Endothelial cell of umbilical vein (primary cell): ENCODE results near the gene RECK. TPM values are rescaled to one million over a fixed set of nuclear protein-coding genes. Genes with fewer than 3 reads are reported as not detected.

ENCODE experiments used
- BruUV-seq: library from RNA; stranded (reverse); fragments of 400-500 nt; replicated peaks from 2 replicates; lab custom pipeline; 2021; lab: Mats Ljungman, UMichigan
- CTCF ChIA-PET: fragments of 300-600, 350-600 bp; sonication (Branson Sonifier 250); formaldehyde crosslinking; loops from one replicate; lab custom pipeline; 2021; ENCODE audit warnings: antibody characterized with exemption, inconsistent platforms; lab: Charles Lee
- POLR2A ChIA-PET: fragments of 300-600, 350-600 bp; sonication (Branson Sonifier 250); formaldehyde crosslinking; loops from one replicate; lab custom pipeline; 2021; ENCODE audit warnings: antibody characterized with exemption, inconsistent platforms; lab: Charles Lee
- DNase-seq: peaks from one replicate; pipeline ENCODE4 v3.0.0-alpha.2; 2011; ENCODE audit warnings: low read depth, low spot score
- FAIRE-seq: peaks from 2 replicates; lab custom pipeline; 2011; peaks lifted over from hg19 to GRCh38; lab: Jason Lieb, UNC
- H2AFZ ChIP-seq: 2 replicates; pipeline ENCODE4 v1.6.0; 2012; ENCODE audit warnings: low read depth, low read length, control low read depth, inconsistent platforms
- H3K27ac ChIP-seq: 2 replicates; pipeline ENCODE4 v1.5.1; 2011; ENCODE audit warnings: low read depth, mild to moderate bottlenecking, control low read depth, low read length, moderate library complexity; ENCODE audit not compliant: insufficient read depth
- H3K27me3 ChIP-seq, 2 experiments: 2 replicates each; pipeline versions ENCODE4 v1.6.0 to v1.6.1; 2011; ENCODE audit warnings: low read length in 2 of 2, mixed read lengths in 1 of 2; ENCODE audit not compliant: control insufficient read depth in 2 of 2, insufficient read depth in 2 of 2
- H3K36me3 ChIP-seq, 2 experiments: 2 replicates in 1 of 2; 3 replicates in 1 of 2; pipeline ENCODE4 v1.5.1; 2011; ENCODE audit warnings: low read length in 2 of 2, mild to moderate bottlenecking in 1 of 2, moderate library complexity in 1 of 2; ENCODE audit not compliant: control insufficient read depth in 2 of 2, insufficient read depth in 2 of 2; ENCODE audit errors: extremely low read depth in 1 of 2
- H3K4me1 ChIP-seq: 3 replicates; pipeline ENCODE4 v1.5.1; 2011; ENCODE audit warnings: mild to moderate bottlenecking, low read length; ENCODE audit not compliant: control insufficient read depth, insufficient read depth; ENCODE audit errors: extremely low read depth
- H3K4me2 ChIP-seq: 2 replicates; pipeline ENCODE4 v1.6.1; 2011; ENCODE audit warnings: low read length, control low read depth, mixed read lengths; ENCODE audit not compliant: insufficient read depth
- H3K4me3 ChIP-seq, 3 experiments: fragments of 200-600 bp in 1 of 3; sonication (generic), shearing (Covaris generic) in 1 of 3; replicated peaks in 1 of 3; 2 replicates each; pipeline ENCODE4 v1.5.1; 2011 to 2016; ENCODE audit warnings: control low read depth in 3 of 3, low read length in 3 of 3, mild to moderate bottlenecking in 2 of 3, inconsistent platforms in 1 of 3, low read depth in 1 of 3, moderate library complexity in 1 of 3; ENCODE audit not compliant: insufficient read depth in 1 of 3
- H3K79me2 ChIP-seq: 2 replicates; pipeline ENCODE4 v1.6.0; 2012; ENCODE audit warnings: low read length, inconsistent platforms; ENCODE audit not compliant: control insufficient read depth, insufficient read depth
- H3K9ac ChIP-seq: replicated peaks from 2 replicates; pipeline ENCODE3; 2011; ENCODE audit warnings: low read length, control low read depth; ENCODE audit not compliant: insufficient read depth; ENCODE audit errors: extremely low read depth
- H3K9me1 ChIP-seq: replicated peaks from 3 replicates; pipeline ENCODE4 v1.6.0; 2011; ENCODE audit warnings: mild to moderate bottlenecking, low read length; ENCODE audit not compliant: control insufficient read depth, insufficient read depth; ENCODE audit errors: extremely low read depth
- H3K9me3 ChIP-seq: replicated peaks from 2 replicates; pipeline ENCODE4 v1.5.1; 2012; ENCODE audit warnings: low read length, inconsistent platforms; ENCODE audit not compliant: control insufficient read depth, insufficient read depth
- H4K20me1 ChIP-seq: replicated peaks from 2 replicates; pipeline ENCODE3; 2011; ENCODE audit warnings: mild to moderate bottlenecking, low read length; ENCODE audit not compliant: control insufficient read depth, insufficient read depth; ENCODE audit errors: extremely low read depth
- CTCF ChIP-seq, 2 donors: IDR thresholded peaks; 1 replicate in 1 of 2; 2 replicates in 1 of 2; pipeline ENCODE4 v1.5.1; 2011; ENCODE audit warnings: low read length in 2 of 2, mild to moderate bottlenecking in 2 of 2, moderate library complexity in 2 of 2, control low read depth in 1 of 2, inconsistent platforms in 1 of 2, low read depth in 1 of 2; ENCODE audit not compliant: insufficient read depth in 1 of 2; ENCODE audit errors: extremely low read depth in 1 of 2
- EZH2 ChIP-seq: IDR thresholded peaks from 2 replicates; pipeline ENCODE4 v1.6.1; 2012; ENCODE audit warnings: borderline replicate concordance, low read depth, mild to moderate bottlenecking, moderate library complexity, low read length, inconsistent platforms; ENCODE audit not compliant: severe bottlenecking
- FOS ChIP-seq: IDR thresholded peaks from 2 replicates; pipeline ENCODE4 v1.6.1; 2011; ENCODE audit warnings: mild to moderate bottlenecking, low read length, moderate library complexity, borderline replicate concordance; ENCODE audit not compliant: insufficient read depth
- GATA2 ChIP-seq: IDR thresholded peaks from 2 replicates; pipeline ENCODE4 v1.7.0; 2011; ENCODE audit warnings: low read depth, mild to moderate bottlenecking, moderate library complexity, mixed read lengths, low read length; ENCODE audit not compliant: insufficient read length, insufficient read depth
- JUN ChIP-seq: IDR thresholded peaks from 2 replicates; pipeline ENCODE4 v1.6.1; 2011; ENCODE audit warnings: borderline replicate concordance, low read depth; ENCODE audit not compliant: insufficient read length, insufficient read depth
- MYC ChIP-seq: IDR thresholded peaks from one replicate; pipeline ENCODE4 v1.6.1; 2011; ENCODE audit warnings: mild to moderate bottlenecking, low read depth, low read length
- POLR2A ChIP-seq: IDR thresholded peaks from 2 replicates; pipeline ENCODE4 v1.6.1; 2012; ENCODE audit warnings: low read depth, mild to moderate bottlenecking, control low read depth, low read length
- POLR2AphosphoS5 ChIP-seq: IDR thresholded peaks from 2 replicates; pipeline ENCODE4 v1.6.1; 2012; ENCODE audit warnings: low read depth, mild to moderate bottlenecking, control low read depth, low read length, moderate library complexity; ENCODE audit not compliant: insufficient read depth
- dilution Hi-C: fragments of 300-500 bp; cut with MboI; formaldehyde crosslinking; loops from one replicate; pipeline ENCODE4 v1.15.0; 2019; ENCODE audit warnings: low sequenced_read_pairs; ENCODE audit not compliant: extremely low pct_ligation_motif_present
- intact Hi-C: fragments of 100-400 bp; cut with micrococcal nuclease; formaldehyde crosslinking; loops from one replicate; pipeline ENCODE4 v1.10.0; 2022
- polyA plus RNA-seq, 4 experiments: library from polyadenylated mRNA; depleted of rRNA in 3 of 4; stranded (reverse) in 3 of 4; unstranded in 1 of 4; fragments of >200 nt; gene quantifications; 2 replicates each; pipeline versions ENCODE4 v1.2.1 to v1.2.3, GENCODE V29; 2011 to 2012; ENCODE audit warnings: missing spikeins in 1 of 4
- total RNA-seq: library from RNA; stranded (reverse); gene quantifications from 2 replicates; pipeline ENCODE4 v1.2.3, GENCODE V29; 2021
- TF ChIP-seq, protein P1 (sequence below): IDR thresholded peaks from 2 replicates; pipeline ENCODE4 v1.6.1; 2011; ENCODE audit not compliant: insufficient read depth, insufficient read length

Gene RECK
- total and polyA plus RNA-seq, 2 donors (not counting 3 experiments of a cell fraction or from before 2014, with no cell fraction given) = 12.0 to 14.1 TPM

GRCh38 chr9:36169166-36169565 is 132.5 kb downstream of the RECK start, which contains the start of gene CCIN:
Gene CCIN (plus strand): TSS chr9:36169388. CDS start chr9:36169503, 115 bp downstream.
- CTCF ChIA-PET = interaction anchor here (0.7 to 8.4 kb wide), 7 partner anchors 20 to 266 kb away, joined by 3 to 189 read pairs (median 5); partner anchors contain the start of gene OR2S2
- peaks cover 2% of the 10 kb centered on the region for H3K4me1 ChIP-seq
- H3K4me2 ChIP-seq = no peak within 1 kb of the TSS
- dilution Hi-C loops = no loop called here
- no peak within 1 kb of the TSS for H3K27ac ChIP-seq
- FAIRE-seq (no peak), DNase-seq (no peak)
- POLR2A ChIA-PET = no interaction called here
- no peak within 1 kb of the TSS for H3K4me3 ChIP-seq
- H3K9ac ChIP-seq = no peak within 1 kb of the TSS
- no TSS peak for BruUV-seq
- no peaks in the 10 kb centered on the region for H3K36me3 ChIP-seq
- H3K9me3 ChIP-seq = no peaks in the 10 kb centered on the region
- no peak within 1 kb of the TSS for H2AFZ ChIP-seq
- TF ChIP-seq GATA2 = no peak
- TF ChIP-seq FOS = no peak
- TF ChIP-seq POLR2A = no peak
- TF ChIP-seq JUN = peak; percentile 19
- no peaks in the 10 kb centered on the region for H3K27me3 ChIP-seq
- no peaks in the 10 kb centered on the region for H4K20me1 ChIP-seq
- no peaks in the 10 kb centered on the region for H3K9me1 ChIP-seq
- H3K79me2 ChIP-seq = no peaks in the 10 kb centered on the region
- intact Hi-C loops = no loop called here

DNA sequence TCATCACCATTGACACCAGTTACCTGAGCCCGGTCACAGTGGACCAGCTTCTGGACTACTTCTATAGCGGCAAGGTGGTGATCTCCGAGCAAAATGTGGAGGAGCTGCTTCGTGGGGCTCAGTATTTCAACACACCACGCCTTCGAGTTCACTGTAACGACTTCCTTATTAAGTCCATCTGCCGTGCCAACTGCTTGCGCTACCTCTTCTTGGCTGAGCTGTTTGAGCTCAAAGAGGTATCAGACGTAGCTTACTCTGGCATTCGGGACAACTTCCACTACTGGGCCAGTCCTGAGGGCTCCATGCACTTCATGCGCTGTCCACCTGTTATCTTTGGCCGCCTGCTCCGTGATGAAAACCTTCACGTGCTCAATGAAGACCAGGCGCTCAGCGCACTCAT is 133.0 kb downstream of the RECK start:
- no peak overlapping the region for H3K4me2 ChIP-seq
- BruUV-seq = no TSS peak
- H3K27ac ChIP-seq = no peak overlapping the region
- H2AFZ ChIP-seq = no peak overlapping the region
- CTCF ChIA-PET = interaction anchor here (0.8 to 8.4 kb wide), 6 partner anchors 20 to 267 kb away, joined by 3 to 189 read pairs (median 20); partner anchors contain the start of gene OR2S2
- no peaks in the 10 kb centered on the region for H3K9me3 ChIP-seq
- no peaks in the 10 kb centered on the region for H4K20me1 ChIP-seq
- dilution Hi-C loops = no loop called here
- H3K36me3 ChIP-seq = no peaks in the 10 kb centered on the region
- DNase-seq (no peak), FAIRE-seq (no peak)
- H3K4me1 ChIP-seq = peaks cover 2% of the 10 kb centered on the region
- no peak overlapping the region for H3K9ac ChIP-seq
- POLR2A ChIA-PET = no interaction called here
- no peak overlapping the region for H3K4me3 ChIP-seq
- TF ChIP-seq JUN (no peak), EZH2 (no peak), GATA2 (no peak), MYC (no peak), FOS (no peak), CTCF (IDR thresholded peaks at IDR 0.05; ENCODE audit: extremely low read depth in 1 of 2, insufficient read depth in 1 of 2, low read depth in 1 of 2, low read length in 2 of 2) (no peak), POLR2AphosphoS5 (no peak), POLR2A (no peak)
- TF ChIP-seq, protein P1, sequence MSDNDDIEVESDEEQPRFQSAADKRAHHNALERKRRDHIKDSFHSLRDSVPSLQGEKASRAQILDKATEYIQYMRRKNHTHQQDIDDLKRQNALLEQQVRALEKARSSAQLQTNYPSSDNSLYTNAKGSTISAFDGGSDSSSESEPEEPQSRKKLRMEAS = no peak
- H3K27me3 ChIP-seq = no peaks in the 10 kb centered on the region
- H3K9me1 ChIP-seq = no peaks in the 10 kb centered on the region
- intact Hi-C loops = no loop called here
- no peaks in the 10 kb centered on the region for H3K79me2 ChIP-seq
